Measurements from ENCODE around the gene NLRP5.
"Not testable (repeated sequence)": the region's sequence is repeated elsewhere in the genome, so short reads cannot be mapped to it uniquely, and the experiment has no call there.

NLRP5 gene

DNA sequence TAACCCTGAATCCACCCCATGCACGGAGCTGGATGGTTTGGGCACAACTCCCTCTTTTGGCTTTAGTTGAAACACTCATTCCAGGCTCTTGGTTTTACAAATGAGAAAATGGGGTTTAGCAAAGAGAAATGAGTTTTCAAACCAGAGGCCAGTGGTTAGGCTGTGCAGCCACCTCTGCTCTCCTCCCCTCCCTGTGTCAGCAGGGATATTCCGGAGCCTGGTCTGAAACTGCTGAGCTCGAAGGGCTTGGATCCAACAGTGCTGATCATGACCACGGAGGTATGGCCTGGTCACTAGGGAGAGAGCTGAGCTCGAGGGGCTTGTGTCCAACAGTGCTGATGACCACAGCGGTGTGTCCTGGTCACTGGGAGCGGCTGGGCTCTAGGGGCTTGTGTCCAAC is 93.0 kb downstream of the NLRP5 start:
- FAIRE-seq, result no peak

DNA sequence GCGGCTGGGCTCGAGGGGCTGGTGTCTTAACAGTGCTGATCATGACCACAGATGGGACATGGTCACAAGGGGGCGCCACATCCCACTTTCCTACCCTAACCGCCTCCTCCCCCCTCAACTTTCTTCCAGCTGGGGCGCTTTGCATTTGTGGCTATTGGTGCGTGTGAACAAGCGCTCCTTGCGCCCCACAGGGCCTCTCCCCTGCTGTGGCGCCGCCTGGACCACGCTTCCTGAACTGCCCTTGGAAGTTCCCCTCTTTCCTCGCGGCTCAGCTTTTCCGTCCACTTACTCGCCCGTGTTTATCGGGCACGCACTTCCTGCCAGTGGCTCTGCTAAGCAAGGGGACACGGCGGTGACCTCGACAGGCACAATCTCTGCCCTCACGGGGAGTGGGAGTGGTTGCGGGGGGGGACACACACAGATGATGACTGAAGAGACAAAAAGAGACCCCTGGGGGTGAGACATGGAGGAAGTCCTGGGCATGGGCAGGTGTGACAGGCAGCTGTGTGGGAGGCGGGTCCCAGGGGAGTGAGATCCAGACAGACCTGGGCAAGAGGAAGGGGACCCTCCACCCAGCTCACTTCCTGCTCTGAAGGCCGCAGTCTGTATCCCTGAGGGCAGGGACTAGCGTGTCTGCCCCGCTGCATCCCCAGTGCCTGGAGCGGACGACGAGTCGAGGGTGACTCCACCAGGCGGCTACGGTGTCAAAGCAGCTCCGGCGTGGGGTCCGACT is 94.3 kb downstream of the NLRP5 start:
- FAIRE-seq, result no peak

DNA sequence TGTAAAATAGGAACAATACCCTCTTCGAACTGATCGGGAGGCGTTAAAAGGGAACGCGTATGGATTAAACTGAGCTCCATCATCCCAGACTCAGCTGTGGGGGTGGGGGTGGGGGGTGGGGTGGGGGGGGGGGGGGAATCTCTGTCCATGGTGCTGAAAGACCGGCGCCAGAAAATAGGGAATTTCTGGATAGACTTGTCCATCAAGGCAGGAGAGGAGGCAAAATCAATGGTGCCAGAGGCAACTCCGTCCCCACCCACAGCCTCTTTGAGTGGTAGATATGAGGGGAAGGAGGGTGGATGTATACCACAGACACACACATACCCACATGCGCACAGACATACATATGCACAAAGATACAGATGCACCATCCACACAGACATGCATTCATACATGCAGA is 97.1 kb downstream of the NLRP5 start:
- FAIRE-seq, result no peak

DNA sequence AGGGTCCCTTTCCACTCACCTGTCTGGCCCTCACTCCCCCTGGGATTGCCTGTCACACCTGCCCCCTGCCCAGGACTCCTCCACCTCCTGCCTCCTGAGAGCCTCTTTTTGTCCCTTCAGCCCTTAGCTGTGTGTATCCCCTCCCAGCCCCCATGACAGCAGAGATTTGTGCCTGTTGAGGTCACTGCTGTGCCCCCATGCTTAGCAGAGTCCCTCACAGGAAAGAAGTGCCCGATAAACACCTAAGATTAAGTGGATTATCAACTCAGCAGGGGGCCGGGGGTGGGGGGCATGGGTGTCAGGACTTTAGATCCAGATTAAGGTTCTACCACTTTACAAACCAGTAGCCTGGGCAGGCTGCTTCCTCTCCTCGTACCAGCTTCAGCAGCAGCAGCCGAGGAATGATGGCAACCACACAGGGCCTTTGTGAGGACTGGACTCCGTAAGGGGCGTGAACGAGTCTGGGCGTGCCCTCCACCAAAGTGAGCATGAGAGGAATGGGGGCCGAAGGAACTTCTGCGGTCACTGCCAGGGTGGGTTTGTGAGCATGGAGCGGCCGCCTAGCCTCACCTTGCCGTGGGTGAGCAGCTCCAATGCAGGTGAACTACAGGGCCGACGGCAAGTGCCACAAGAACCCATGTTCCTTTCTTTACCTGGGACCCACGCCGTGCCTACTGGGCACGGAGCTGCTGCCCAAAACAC is 98.4 kb downstream of the NLRP5 start:
- FAIRE-seq, result no peak

DNA sequence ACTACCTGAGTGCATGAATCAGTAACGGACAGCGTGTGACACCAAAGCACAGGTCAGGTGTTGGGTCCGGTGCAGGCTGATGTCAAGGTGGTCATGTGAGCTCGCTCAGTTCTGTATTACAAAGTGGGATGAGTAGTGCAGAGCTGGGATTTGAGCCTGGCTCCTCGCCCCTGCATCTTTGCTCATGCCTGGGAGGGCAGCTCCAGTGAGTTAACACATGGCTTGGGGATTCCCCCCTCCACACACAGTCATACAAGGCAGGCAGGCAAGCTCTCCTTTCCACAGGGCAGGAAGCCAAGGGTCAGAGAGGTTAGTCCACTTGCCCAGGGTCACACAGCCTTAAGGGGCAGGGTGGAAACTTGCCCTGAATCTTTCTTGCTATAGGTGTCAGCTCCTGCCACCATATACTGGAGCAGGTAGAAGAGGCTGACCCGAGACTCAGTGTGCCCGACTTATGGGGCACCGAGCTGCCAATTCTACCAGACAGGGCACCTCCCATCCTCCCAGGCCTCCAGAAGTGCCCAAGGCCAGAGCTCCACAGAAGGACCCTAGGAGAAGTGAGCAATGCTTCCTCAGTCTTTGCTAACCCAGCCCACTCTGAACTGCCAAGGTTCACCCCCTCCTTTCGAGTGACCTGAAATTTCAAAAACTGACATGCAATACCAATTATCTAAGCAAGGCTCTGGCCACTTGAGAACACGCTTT is 99.1 kb downstream of the NLRP5 start:
- no peak for FAIRE-seq

DNA sequence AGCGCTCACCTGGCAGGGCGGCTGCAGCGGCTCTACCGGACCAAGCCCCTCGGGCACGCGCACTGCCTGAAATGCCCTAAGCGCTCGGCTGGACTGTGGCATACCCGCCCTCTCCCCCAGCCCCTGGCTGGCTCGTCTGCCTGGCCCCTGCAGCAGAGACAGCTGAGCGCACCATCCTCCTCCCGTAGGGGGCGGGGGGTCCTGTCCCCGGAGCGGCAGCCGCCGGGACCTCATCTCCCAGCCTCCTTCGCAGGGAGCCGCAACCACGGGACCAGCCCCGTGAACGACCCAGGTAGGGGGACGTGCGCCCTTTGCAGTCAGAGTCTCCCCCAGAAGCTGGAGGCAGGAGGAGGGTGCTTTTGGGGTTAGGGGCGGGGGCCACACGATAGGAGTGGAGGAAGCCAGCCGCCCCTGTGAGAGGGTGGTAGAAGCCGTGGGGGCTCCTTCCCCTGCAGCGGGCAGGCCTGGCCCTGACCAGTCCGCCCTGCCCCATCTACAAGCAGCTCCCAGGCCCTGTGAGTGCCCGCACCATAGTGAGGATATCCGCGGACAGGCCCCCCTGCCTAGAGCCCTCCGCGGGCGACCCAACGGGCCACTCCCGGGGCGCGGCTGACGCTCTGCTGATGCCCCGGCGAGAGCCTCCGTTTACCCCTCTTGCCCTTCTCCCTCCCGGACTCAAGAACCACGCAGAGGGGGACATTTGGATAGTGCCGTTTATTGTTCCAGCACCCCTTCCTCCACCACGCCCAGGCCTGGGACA is 100.3 kb downstream of the NLRP5 start:
- no peak for FAIRE-seq

DNA sequence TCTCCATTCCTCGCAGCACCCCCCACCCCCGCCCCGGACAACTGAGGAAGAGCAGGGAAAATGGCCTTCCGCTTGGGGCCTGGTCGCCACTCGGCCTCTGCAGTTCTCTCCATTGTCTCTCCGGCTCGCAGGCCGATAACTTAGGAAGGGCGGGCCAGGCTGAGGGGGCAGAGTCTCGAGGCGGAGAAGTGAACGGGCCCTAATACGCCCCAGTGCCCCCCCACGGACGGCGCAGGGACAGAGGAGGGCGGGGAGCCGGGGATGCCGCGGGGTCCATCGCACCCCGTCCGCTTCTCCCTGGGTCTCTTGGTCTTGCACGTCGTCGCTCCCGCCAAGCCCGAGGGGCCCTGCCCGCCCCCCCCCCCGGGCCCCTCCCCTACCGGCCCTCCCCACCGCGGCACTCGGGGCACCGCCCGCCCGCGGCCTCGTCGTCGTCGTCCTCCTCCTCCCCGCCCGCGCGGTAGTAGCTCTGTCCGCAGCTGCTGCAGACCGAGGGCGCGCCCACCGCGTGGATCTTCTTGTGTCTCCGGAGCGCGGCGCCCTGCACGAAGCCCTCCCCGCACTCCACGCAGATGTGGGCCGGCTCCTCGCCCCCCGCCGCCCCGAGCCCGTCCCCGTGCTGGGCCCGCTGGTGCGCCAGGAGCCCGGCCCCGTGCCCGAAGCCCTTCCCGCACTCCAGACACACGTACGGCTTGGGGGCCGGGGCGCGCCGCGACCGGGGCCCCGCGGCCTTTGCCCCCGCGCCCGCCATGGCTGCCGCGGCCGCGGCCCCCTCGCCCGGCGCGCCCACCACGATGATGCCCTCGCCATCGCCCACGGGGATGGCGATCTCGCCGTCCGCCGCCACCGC is 101.3 kb downstream of the NLRP5 start:
- no peak for FAIRE-seq

DNA sequence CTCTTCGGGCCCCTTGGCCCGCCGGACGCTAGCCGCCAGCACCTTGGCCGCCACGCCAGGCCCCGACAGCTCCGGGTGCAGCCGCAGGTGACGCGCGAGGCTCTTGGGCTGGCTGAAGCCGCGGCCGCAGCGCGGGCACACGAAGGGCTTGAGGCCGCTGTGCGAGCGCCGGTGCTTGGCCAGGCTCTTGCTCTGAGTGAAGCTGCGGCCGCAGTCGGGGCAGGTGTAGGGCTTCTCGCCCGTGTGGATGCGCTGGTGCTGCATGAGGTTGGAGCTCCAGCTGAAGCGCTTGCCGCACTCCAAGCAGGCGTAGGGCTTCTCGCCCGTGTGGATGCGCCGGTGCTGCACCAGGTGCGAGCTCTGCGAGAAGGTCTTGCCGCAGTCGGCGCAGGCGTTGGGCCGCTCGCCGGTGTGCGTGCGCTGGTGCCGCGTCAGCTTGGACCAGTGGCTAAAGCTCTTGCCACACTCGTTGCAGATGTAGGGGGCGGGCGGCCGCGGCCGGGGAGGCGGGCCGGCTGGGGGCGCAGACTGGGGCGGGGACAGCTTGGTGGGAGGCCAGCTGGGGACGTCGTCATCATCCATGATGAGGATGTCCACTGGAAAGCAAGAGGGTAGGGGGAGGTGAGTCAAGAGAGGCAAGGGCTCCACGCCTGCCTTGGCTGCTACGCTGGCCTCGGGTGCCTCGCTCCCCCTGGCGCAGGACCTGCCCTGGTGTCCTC is 102.1 kb downstream of the NLRP5 start:
- FAIRE-seq, result no peak

DNA sequence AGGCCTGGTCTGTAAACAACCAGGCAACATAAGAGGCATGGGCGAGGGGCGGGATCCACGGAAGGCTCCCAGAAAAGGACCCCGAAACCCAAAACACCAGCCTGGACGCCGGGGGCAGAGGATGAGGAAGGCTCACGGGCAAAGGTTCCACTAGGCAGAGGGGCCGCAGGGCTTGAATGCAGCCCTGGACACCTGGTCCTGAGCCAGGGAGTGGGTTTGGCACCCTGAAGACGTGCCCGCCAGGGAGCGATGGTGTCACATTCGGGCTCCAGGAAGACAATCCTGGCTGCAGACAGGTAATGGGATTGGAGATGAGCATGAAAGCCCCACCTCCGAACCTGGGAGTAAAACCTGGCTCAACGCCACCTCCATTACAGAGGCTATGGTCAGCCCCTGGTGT is 102.8 kb downstream of the NLRP5 start:
- no peak for FAIRE-seq

DNA sequence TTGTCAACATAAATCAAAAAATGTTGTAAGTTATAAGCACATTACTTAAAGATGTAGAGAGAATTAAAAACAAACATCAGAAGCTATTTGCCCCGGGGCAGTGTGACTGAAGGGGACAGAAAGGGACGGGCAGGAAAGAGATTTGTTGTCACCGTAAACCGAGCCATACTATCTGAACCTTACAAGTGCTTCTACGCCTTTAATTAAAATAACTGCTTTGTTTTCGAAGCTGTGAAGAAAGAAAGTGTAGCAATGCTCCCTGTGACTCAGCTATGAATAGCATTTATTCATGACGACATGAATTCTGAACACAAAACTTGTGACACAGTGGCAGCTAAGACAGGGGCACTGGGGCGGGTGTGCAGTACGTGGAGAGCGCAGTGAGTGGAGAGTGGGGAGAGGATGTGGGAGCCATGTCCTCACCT is 104.5 kb downstream of the NLRP5 start:
- no peak for FAIRE-seq

DNA sequence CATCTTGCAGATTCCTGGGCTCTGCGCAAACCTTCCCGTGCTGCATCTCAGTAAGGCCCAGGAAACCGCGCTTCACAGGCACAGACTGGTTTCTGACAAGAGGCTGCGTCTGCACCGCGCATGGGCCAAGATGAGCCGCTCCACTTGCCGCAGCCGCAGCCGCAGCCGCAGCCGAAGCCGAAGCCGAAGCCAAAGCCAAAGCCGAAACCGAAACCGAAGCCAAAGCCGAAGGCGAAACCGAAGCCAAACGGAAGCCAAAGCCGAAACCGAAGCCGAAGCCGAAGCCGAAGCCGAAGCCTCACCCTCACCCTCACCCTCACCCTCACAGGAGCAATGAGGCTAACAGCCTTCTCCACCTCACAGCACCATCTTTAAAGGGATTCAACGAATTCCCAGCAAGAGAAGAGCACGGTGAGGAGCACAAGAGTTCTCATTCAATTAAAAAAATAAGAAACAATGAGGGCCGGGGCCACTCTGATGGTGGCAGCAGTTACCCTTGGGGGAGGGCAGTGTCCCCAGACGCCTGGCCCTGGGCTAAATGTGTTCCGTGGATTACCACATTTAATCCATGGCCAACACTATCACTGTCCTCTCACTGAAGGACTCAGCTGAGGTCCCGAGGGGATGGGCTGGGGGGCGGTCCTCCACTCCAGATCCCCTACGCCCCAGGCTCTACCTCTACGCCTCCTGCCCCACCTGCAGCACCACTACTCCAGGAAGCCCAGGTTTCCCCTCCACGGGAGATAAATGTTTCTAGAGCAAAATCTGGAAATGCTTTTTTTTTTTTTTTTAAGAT is 105.4 kb downstream of the NLRP5 start:
- FAIRE-seq, result no peak

DNA sequence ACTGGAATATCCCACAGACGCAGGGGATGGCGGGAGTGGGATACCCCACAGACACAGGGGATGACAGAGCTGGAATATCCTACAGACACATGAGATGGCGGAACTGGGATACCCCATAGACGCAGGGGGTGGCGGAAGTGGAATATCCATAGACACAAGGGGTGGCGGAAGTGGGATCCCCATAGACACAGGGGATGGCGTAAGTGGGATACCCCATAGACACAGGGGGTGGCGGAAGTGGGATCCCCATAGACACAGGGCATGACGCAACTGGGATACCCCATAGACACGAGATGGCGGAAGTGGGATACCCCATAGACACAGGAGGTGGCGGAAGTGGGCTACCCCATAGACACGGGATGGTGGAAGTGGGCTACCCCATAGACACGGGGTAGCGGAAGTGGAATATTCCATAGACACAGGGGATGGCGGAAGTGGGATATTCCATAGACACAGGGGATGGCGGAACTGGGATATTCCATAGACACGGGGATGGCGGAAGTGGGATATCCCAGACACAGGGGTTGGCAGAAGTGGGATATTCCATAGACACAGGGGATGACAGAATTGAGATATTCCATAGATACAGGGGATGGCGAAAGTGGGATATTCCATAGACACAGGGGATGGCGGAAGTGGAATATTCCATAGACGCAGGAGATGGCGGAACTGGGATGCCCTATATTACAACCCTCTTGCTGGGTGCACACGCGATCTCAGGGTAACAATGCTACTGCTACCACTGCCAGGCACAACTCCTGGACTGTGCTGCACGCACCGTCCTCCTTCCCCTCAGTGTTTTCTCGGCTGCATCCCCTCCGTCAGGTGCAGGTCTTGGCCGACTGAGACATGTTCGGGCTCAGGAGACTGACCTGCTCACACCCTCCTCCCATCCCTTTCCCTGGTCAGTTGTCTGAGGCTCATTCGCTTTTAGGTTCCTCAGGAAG is 106.4 kb downstream of the NLRP5 start:
- no peak for FAIRE-seq

DNA sequence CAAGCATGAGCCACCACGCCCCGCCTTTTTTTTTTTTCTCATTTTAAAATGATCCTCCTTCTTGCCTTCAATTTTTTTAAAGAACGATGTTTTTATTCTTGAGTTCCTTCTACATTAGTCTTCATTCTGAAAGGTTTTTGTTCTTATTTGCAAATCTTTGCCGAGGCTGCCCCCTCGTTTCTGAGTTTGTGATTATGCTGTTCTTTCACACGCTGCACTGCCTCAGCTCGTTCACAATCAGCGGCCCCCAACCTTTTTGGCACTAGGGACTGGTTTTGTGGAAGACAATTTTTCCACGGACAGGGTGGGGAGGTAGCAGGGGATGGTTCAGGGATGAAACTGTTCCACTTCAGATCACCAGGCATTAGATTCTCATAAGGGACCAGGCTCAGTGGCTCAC is 107.9 kb downstream of the NLRP5 start:
- FAIRE-seq, result no peak

DNA sequence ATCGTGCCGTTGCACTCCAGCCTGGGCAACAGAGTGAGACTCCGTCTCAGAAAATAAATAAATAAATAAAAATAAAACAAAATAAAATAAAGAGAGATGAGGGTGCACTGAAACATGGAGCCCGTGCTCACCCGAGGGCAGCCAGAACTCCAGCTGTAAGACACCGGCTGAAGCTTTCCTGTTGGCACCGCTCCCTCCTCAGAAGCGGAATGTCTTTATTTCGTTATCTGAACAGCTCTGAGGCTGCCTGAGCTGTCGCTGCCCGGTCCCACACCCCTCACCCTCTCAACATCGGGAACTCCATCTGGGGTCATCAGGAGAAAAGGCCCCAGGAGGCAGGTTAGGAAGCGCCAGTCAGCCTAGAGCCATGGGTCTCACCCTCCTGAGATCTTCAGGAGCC is 110.1 kb downstream of the NLRP5 start:
- no peak for FAIRE-seq

DNA sequence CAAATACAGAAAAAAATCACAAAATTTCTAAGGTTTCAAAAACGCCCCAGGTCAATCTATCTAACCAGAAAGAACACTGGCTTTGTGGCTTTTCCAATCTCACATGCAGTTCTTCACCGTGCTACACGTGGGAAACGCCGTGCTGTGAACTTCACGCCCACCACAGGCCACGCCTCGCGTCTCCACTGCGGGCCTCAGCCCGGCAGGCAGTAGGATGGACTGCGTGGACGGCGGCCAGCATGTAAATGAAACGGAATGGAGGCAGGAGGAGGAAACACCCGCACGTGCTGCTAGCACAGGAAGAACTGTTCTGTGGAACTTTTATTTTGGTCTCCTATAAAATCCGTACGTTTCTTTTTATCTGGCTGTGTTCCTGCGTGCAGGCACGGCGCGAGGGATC is 110.7 kb downstream of the NLRP5 start:
- no peak for FAIRE-seq

DNA sequence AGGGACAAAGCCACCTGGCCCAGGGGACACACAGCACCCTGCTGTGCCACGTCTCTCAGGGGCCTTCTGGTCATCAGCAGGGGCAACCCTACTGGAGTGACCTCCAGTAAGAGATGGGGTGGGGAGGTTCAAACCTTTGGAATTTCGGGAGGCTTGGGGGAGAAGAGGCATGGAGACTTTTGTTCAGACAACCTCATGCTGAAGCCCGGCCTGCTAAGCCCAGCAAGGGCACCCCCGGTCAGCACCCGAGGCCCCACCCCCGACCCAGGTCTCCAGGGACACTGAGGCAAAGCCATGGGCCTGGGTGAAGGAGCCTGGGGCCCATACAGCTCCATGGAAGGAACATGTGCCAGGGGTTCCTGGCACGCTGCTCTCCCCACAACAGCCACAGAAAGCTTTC is 111.2 kb downstream of the NLRP5 start:
- FAIRE-seq, result no peak

DNA sequence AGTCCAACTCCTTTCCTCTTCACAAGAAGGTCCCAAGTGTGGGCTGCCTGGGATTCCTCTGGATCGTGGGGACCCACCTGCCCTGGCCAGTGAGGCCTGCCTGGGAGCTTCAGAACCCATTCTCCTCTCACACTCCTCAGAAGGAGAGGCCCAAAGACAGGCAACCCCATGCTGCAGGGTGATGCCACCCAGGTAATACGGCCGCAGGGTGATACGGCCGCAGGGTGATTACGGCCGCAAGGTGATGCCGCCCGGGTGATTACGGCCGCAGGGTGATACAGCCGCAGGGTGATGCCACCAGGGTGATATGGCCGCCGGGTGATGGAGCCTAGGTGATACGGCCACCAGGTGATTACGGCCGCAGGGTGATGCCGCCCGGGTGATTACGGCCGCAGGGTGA is 111.7 kb downstream of the NLRP5 start:
- FAIRE-seq, result not testable (repeated sequence)

DNA sequence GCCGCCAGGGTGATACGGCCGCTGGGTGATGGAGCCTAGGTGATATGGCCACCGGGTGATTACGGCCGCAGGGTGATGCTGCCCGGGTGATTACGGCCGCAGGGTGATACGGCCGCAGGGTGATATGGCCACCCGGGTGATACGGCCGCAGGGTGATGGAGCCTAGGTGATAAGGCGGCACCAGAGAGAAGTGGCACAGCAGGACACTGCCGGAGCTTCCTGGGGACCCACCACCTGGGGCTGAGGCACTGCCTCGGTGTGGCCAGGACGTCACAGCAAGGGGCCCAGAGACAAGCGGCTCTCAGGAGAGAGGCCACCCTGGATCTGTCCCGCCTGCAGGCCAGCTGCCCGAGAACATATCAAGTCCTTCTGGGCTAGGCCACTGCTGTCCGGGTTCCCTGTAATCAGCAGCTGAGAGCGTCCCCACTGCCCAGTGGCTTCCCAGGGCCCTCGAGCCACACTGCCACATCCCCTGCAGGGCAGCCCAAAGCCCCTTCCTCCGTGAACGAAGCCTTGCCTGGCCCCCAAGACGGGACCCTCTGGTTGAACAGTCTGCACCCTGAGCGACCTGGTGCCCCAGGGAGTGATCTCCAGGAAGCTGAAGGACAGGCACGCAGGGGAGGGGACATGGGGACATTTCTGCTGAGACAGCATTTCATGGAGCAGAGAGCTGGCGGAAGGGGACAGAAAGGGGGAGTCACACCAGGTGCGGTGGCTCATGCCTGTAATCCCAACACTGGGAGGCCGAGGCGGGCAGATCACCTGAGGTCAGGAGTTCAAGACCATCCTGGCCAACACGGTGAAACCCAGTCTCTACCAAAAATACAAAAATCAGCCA is 112.4 kb downstream of the NLRP5 start:
- FAIRE-seq, result no peak

Data from endometrium (tissue), 2 donors.